Measurements from ENCODE around the gene PCK2. TPM values are rescaled to one million over a fixed set of nuclear protein-coding genes. Genes with fewer than 3 reads are reported as not detected.

PCK2 gene
- total RNA-seq, 2 donors from 2014 or later: 150 to 223 TPM

- ATAC-seq: peak; percentile 36
- intact Hi-C loops (cut with DNase I, micrococcal nuclease): no loop called here
- peak in 1 of 2 donors; percentile 32 for DNase-seq
Observed at GRCh38 chr14:24072436-24072835, 21.7 kb upstream of the PCK2 start.

GRCh38 chr14:24072881-24073877 lies 20.9 kb upstream of the PCK2 start:
- ATAC-seq: no peak
- no peak for DNase-seq
- intact Hi-C loops (cut with DNase I, micrococcal nuclease): no loop called here

- no peak for DNase-seq
- intact Hi-C loops (cut with DNase I, micrococcal nuclease): no loop called here
- ATAC-seq: peak; percentile 33
Observed at GRCh38 chr14:24074625-24075484, 19.3 kb upstream of the PCK2 start.

GRCh38 chr14:24075485-24076301 lies 18.4 kb upstream of the PCK2 start:
- ATAC-seq (peak; percentile 51), DNase-seq (no peak)
- intact Hi-C loops (cut with DNase I, micrococcal nuclease): no loop called here

GRCh38 chr14:24076302-24076601 lies 17.9 kb upstream of the PCK2 start:
- intact Hi-C loops (cut with DNase I, micrococcal nuclease): no loop called here
- ATAC-seq (no peak), DNase-seq (no peak)

GRCh38 chr14:24077086-24077485 lies 17.0 kb upstream of the PCK2 start:
- DNase-seq: no peak
- intact Hi-C loops (cut with DNase I, micrococcal nuclease): no loop called here
- no peak for ATAC-seq

- intact Hi-C loops (cut with DNase I, micrococcal nuclease): no loop called here
- ATAC-seq (no peak), DNase-seq (no peak)
Observed at GRCh38 chr14:24078146-24078545, 16.0 kb upstream of the PCK2 start.

GRCh38 chr14:24079491-24080141 lies 14.5 kb upstream of the PCK2 start:
- DNase-seq (no peak), ATAC-seq (no peak)
- intact Hi-C loops (cut with DNase I, micrococcal nuclease): no loop called here

- ATAC-seq: no peak
- intact Hi-C loops (cut with DNase I, micrococcal nuclease): no loop called here
- no peak for DNase-seq
Observed at GRCh38 chr14:24080142-24080530, 14.0 kb upstream of the PCK2 start.

GRCh38 chr14:24080888-24081738 lies 13.0 kb upstream of the PCK2 start:
- intact Hi-C loops (cut with DNase I, micrococcal nuclease): no loop called here

GRCh38 chr14:24081739-24082211 lies 12.3 kb upstream of the PCK2 start:
- DNase-seq (no peak), ATAC-seq (no peak)
- intact Hi-C loops (cut with DNase I, micrococcal nuclease): no loop called here

More at GRCh38 chr14:24080888-24081738, 13.0 kb upstream of the PCK2 start:
- DNase-seq: peak; percentile 78 to 89
- peak; percentile 91 for ATAC-seq

- ATAC-seq: no peak
- intact Hi-C loops (cut with DNase I, micrococcal nuclease): no loop called here
- no peak for DNase-seq
Observed at GRCh38 chr14:24082411-24083080, 11.6 kb upstream of the PCK2 start.

- no peak for ATAC-seq
- intact Hi-C loops (cut with DNase I, micrococcal nuclease): no loop called here
Observed at GRCh38 chr14:24083462-24083861, 10.6 kb upstream of the PCK2 start.

GRCh38 chr14:24084440-24084839 lies 9.7 kb upstream of the PCK2 start:
- no peak for DNase-seq
- intact Hi-C loops (cut with DNase I, micrococcal nuclease): no loop called here
- ATAC-seq: no peak

More at GRCh38 chr14:24083462-24083861, 10.6 kb upstream of the PCK2 start:
- DNase-seq: no peak

- no peak for ATAC-seq
- intact Hi-C loops (cut with DNase I, micrococcal nuclease): no loop called here
- no peak for DNase-seq
Observed at GRCh38 chr14:24085215-24085614, 8.9 kb upstream of the PCK2 start.

GRCh38 chr14:24086193-24086955 lies 7.7 kb upstream of the PCK2 start:
- intact Hi-C loops (cut with DNase I, micrococcal nuclease): no loop called here
- ATAC-seq (no peak), DNase-seq (no peak)
